ENCODE data around the gene ARHGEF10L. TPM values are rescaled to one million over a fixed set of nuclear protein-coding genes. Genes with fewer than 3 reads are reported as not detected.
A peak's percentile ranks its signal among the peaks of the same experiment; 100 is the strongest.

Gene ARHGEF10L
- total RNA-seq, 4 donors from 2014 or later, result 65.0 to 136 (median 94.1) TPM

GRCh38 chr1:17559615-17560419 lies 20.3 kb downstream of the ARHGEF10L start:
- Histone ChIP-seq H3K9me3 (no peaks in the 10 kb centered on the region), H3K27me3 (no peaks in the 10 kb centered on the region), H3K27ac (peak overlapping the region; percentile 75), H3K4me1 (peaks cover 41% of the 10 kb centered on the region), H3K36me3 (no peaks in the 10 kb centered on the region), H3K4me3 (no peak overlapping the region)
- 90% methylated on average over 6 of the region's 7 CpGs for WGBS
- no peak for DNase-seq (ENCODE audit: low spot score in 2 of 2)
- TF ChIP-seq POLR2AphosphoS5 (IDR thresholded peaks at IDR 0.05) (no peak), CTCF (IDR thresholded peaks at IDR 0.05) (no peak), EP300 (IDR thresholded peaks at IDR 0.05) (no peak)

GRCh38 chr1:17561247-17561548 lies 21.7 kb downstream of the ARHGEF10L start:
- no CpG with 5 or more reads among the region's 8 CpGs for WGBS
- H3K4me3 ChIP-seq, result no peak overlapping the region
- H3K36me3 ChIP-seq, result no peaks in the 10 kb centered on the region
- no peak for DNase-seq (ENCODE audit: low spot score in 2 of 2)
- H3K27ac ChIP-seq, result peak overlapping the region; percentile 75
- H3K27me3 ChIP-seq, result no peaks in the 10 kb centered on the region
- no peak for TF ChIP-seq POLR2AphosphoS5 (IDR thresholded peaks at IDR 0.05)
- TF ChIP-seq CTCF (IDR thresholded peaks at IDR 0.05), result no peak
- no peak for TF ChIP-seq EP300 (IDR thresholded peaks at IDR 0.05)
- no peak for TF ChIP-seq POLR2A (IDR thresholded peaks at IDR 0.05)
- H3K4me1 ChIP-seq, result peaks cover 52% of the 10 kb centered on the region
- H3K9me3 ChIP-seq, result no peaks in the 10 kb centered on the region

- WGBS, result 56% methylated on average over 7 of the region's 9 CpGs
These were observed 22.1 kb downstream of the ARHGEF10L start for GRCh38 chr1:17561561-17561985.

GRCh38 chr1:17562375-17562774 lies 22.9 kb downstream of the ARHGEF10L start:
- WGBS, result 94% methylated on average over 5 of the region's 5 CpGs

More at GRCh38 chr1:17561561-17561985, 22.1 kb downstream of the ARHGEF10L start:
- Histone ChIP-seq H3K4me1 (peaks cover 55% of the 10 kb centered on the region), H3K9me3 (no peaks in the 10 kb centered on the region), H3K27me3 (no peaks in the 10 kb centered on the region), H3K4me3 (no peak overlapping the region), H3K27ac (peak overlapping the region; percentile 75), H3K36me3 (no peaks in the 10 kb centered on the region)
- DNase-seq (ENCODE audit: low spot score in 2 of 2), result no peak
- TF ChIP-seq CTCF (IDR thresholded peaks at IDR 0.05) (no peak), EP300 (IDR thresholded peaks at IDR 0.05) (no peak), POLR2A (IDR thresholded peaks at IDR 0.05) (no peak), POLR2AphosphoS5 (IDR thresholded peaks at IDR 0.05) (no peak)

More at GRCh38 chr1:17562375-17562774, 22.9 kb downstream of the ARHGEF10L start:
- Histone ChIP-seq H3K27ac (peak overlapping the region; percentile 75), H3K4me1 (peaks cover 59% of the 10 kb centered on the region), H3K9me3 (no peaks in the 10 kb centered on the region), H3K27me3 (no peaks in the 10 kb centered on the region), H3K36me3 (no peaks in the 10 kb centered on the region), H3K4me3 (no peak overlapping the region)
- no peak for DNase-seq (ENCODE audit: low spot score in 2 of 2)
- TF ChIP-seq POLR2AphosphoS5 (IDR thresholded peaks at IDR 0.05), result no peak
- TF ChIP-seq EP300 (IDR thresholded peaks at IDR 0.05), result no peak
- TF ChIP-seq CTCF (IDR thresholded peaks at IDR 0.05), result no peak
- no peak for TF ChIP-seq POLR2A (IDR thresholded peaks at IDR 0.05)
